ENCODE measurements around the gene FAM20B. TPM values are rescaled to one million over a fixed set of nuclear protein-coding genes. Genes with fewer than 3 reads are reported as not detected.

Gene FAM20B
- total RNA-seq, 2 donors from 2014 or later: 47.7 to 52.4 TPM

DNA sequence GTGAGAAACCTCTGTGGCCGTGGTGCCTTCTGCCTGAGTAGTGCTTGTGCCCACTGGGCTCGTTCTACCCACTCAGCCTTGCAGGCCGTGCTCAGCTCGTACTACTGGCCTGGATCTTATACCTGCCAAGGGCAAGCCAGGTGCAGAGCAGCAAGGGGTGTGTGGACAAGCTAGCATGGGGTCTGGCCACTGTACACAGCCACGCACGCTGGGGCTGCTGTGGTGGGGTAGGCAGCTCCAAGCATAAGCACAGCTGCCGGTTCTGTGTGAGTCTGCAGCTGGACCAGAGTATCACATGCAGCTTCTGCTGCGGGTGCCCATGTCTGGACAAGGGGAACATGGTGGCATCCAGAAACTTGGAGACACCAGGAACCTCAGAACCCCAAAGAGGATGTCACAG is 16.4 kb downstream of the FAM20B start:
- H3K4me1 ChIP-seq (ENCODE audit: control insufficient read depth, insufficient read depth, low read length): peaks cover 6% of the 10 kb centered on the region
- Mint-ChIP-seq H3K4me3 (no peak overlapping the region), H3K27me3 (ENCODE audit: insufficient read depth) (no peaks in the 10 kb centered on the region), H3K9me3 (peaks cover 16% of the 10 kb centered on the region), H3K27ac (no peak overlapping the region), H3K4me1 (peaks cover 12% of the 10 kb centered on the region), H3K36me3 (ENCODE audit: low read depth) (peaks cover 21% of the 10 kb centered on the region)
- no peak for DNase-seq
- no peak overlapping the region for H3K9ac ChIP-seq (ENCODE audit: extremely low read depth, low read length, poor library complexity, severe bottlenecking)
- TF ChIP-seq, protein P1, sequence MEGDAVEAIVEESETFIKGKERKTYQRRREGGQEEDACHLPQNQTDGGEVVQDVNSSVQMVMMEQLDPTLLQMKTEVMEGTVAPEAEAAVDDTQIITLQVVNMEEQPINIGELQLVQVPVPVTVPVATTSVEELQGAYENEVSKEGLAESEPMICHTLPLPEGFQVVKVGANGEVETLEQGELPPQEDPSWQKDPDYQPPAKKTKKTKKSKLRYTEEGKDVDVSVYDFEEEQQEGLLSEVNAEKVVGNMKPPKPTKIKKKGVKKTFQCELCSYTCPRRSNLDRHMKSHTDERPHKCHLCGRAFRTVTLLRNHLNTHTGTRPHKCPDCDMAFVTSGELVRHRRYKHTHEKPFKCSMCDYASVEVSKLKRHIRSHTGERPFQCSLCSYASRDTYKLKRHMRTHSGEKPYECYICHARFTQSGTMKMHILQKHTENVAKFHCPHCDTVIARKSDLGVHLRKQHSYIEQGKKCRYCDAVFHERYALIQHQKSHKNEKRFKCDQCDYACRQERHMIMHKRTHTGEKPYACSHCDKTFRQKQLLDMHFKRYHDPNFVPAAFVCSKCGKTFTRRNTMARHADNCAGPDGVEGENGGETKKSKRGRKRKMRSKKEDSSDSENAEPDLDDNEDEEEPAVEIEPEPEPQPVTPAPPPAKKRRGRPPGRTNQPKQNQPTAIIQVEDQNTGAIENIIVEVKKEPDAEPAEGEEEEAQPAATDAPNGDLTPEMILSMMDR (conservative IDR thresholded peaks at IDR 0.05): no peak
- no peak overlapping the region for H3K27ac ChIP-seq (ENCODE audit: low read depth, low read length)
- H3K27me3 ChIP-seq (ENCODE audit: control insufficient read depth, insufficient read depth, low read length, poor library complexity, severe bottlenecking): no peaks in the 10 kb centered on the region
- H3K9me3 ChIP-seq (ENCODE audit: control insufficient read depth, low read length): peaks cover 5% of the 10 kb centered on the region
- H3K36me3 ChIP-seq (ENCODE audit: control insufficient read depth, insufficient read depth, low read length): no peaks in the 10 kb centered on the region
- 93 to 96% methylated on average over 4 to 8 of the region's 8 CpGs for WGBS, 2 experiments (ENCODE audit: insufficient coverage in 1 of 2, insufficient read length in 1 of 2)
- H3K4me3 ChIP-seq (ENCODE audit: low read length): no peak overlapping the region

DNA sequence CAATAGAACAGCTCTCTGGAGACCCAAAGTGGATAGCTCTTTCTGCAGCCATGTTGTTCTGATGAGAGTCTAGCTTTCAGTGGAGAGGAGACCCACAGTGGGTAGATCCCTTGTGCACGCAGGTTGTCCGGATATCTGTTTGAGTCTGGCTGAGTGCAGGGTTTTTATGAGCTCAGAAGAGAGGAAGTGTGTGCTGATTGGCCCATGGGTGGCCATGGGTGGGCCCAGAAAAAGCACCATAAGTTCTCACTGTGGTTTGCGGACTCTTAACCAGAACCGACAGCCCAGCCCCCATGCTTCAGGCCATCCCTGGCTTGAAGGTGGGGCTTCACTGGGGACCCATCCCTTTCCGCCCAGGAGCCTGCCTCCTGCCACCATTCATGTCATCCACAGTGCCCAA is 17.0 kb downstream of the FAM20B start:
- H3K27ac ChIP-seq (ENCODE audit: low read depth, low read length): no peak overlapping the region
- H3K4me1 ChIP-seq (ENCODE audit: control insufficient read depth, insufficient read depth, low read length): peaks cover 6% of the 10 kb centered on the region
- Mint-ChIP-seq H3K27ac (no peak overlapping the region), H3K9me3 (peaks cover 16% of the 10 kb centered on the region), H3K4me1 (peaks cover 13% of the 10 kb centered on the region), H3K36me3 (ENCODE audit: low read depth) (peaks cover 21% of the 10 kb centered on the region), H3K27me3 (ENCODE audit: insufficient read depth) (no peaks in the 10 kb centered on the region), H3K4me3 (no peak overlapping the region)
- peaks cover 5% of the 10 kb centered on the region for H3K9me3 ChIP-seq (ENCODE audit: control insufficient read depth, low read length)
- H3K36me3 ChIP-seq (ENCODE audit: control insufficient read depth, insufficient read depth, low read length): no peaks in the 10 kb centered on the region
- H3K9ac ChIP-seq (ENCODE audit: extremely low read depth, low read length, poor library complexity, severe bottlenecking): no peak overlapping the region
- no peaks in the 10 kb centered on the region for H3K27me3 ChIP-seq (ENCODE audit: control insufficient read depth, insufficient read depth, low read length, poor library complexity, severe bottlenecking)
- no peak for DNase-seq
- TF ChIP-seq, protein P1 (conservative IDR thresholded peaks at IDR 0.05): no peak
- WGBS, 2 experiments (ENCODE audit: insufficient coverage in 1 of 2, insufficient read length in 1 of 2): 82 to 92% methylated on average over 3 to 5 of the region's 5 CpGs
- no peak overlapping the region for H3K4me3 ChIP-seq (ENCODE audit: low read length)

DNA sequence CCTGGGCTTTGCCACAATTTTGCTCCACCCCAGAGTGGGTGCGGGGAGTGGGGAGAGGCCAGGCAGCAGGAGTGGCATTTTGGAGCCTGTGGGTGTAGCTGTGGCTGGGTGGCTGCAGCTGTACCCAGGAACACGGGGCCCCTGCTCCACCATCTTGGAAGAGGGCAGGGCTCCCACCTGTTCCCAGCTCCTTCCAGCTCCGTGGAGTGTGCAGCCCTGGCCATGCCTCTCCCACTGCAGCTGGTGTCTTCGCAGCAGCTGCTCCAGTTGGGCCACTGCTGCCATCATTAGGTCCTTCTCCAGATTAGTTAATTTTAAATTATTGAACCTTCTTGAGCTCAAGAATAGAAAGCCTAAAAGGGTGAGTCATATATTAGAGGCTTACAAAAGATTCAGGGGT is 17.6 kb downstream of the FAM20B start:
- no peaks in the 10 kb centered on the region for H3K36me3 ChIP-seq (ENCODE audit: control insufficient read depth, insufficient read depth, low read length)
- H3K4me3 ChIP-seq (ENCODE audit: low read length): no peak overlapping the region
- no peak overlapping the region for H3K27ac Mint-ChIP-seq
- no peak overlapping the region for H3K9ac ChIP-seq (ENCODE audit: extremely low read depth, low read length, poor library complexity, severe bottlenecking)
- H3K4me3 Mint-ChIP-seq: no peak overlapping the region
- peaks cover 13% of the 10 kb centered on the region for H3K4me1 Mint-ChIP-seq
- TF ChIP-seq, protein P1 (conservative IDR thresholded peaks at IDR 0.05): no peak
- peaks cover 6% of the 10 kb centered on the region for H3K4me1 ChIP-seq (ENCODE audit: control insufficient read depth, insufficient read depth, low read length)
- no peaks in the 10 kb centered on the region for H3K27me3 Mint-ChIP-seq (ENCODE audit: insufficient read depth)
- no peaks in the 10 kb centered on the region for H3K27me3 ChIP-seq (ENCODE audit: control insufficient read depth, insufficient read depth, low read length, poor library complexity, severe bottlenecking)
- DNase-seq: no peak
- H3K9me3 Mint-ChIP-seq: peaks cover 16% of the 10 kb centered on the region
- peaks cover 5% of the 10 kb centered on the region for H3K9me3 ChIP-seq (ENCODE audit: control insufficient read depth, low read length)
- H3K27ac ChIP-seq (ENCODE audit: low read depth, low read length): no peak overlapping the region
- 96 to 100% methylated on average over 1 to 4 of the region's 4 CpGs for WGBS, 2 experiments (ENCODE audit: insufficient coverage in 1 of 2, insufficient read length in 1 of 2)
- H3K36me3 Mint-ChIP-seq (ENCODE audit: low read depth): peaks cover 21% of the 10 kb centered on the region
